GM21381 (cell line): Measurements from ENCODE around the gene C18orf32.
"Not testable (repeated sequence)": the region's sequence is repeated elsewhere in the genome, so short reads cannot be mapped to it uniquely, and the experiment has no call there.

Experiments
- ATAC-seq: cut with Tn5 transposase; IDR thresholded peaks from one replicate; pipeline ENCODE4 v1.9.1; 2021; ENCODE audit warnings: mild to moderate bottlenecking, moderate library complexity; ENCODE audit not compliant: unreplicated experiment

Gene C18orf32

DNA sequence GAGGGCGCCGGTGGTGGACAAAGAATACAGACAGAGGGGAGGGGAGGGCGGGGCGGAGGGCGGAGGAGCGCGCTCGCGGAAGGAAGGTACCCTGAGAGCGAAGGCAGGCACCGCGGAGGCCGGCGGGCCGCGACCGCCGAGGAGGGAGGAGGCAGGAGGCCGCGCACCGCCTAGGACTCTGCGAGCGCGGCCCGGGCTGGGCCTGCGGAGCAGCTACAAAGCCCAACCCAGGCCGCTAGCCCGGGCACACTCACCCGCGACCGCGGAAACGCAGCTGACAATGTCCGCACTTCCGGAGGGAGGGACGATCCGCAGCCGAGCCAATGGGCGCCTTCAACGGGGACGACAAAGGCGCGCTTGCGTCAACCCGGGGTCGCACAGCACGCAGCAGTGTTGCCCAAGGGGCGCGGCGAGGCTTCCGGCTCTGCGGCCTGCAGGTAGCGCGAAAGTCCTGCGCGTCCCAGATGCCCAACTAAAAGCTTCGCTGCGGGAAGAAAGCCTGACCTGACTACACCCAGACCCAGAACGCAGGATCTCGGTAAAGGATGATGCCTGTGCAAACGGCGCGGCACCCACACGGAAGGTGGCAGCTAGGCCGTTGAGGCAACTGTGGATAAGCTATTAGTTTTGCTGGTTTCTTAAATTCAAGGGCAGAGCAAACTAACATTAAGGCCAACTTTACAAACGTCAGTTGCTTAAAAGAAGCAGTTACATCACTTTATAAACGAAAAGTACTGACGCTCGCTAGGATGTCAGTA lies at the start of gene C18orf32:
Gene C18orf32 (minus strand): TSS at position 282 of the 758 bp plus-strand sequence. CDS start 3,486 bp downstream, outside the sequence.
- ATAC-seq, result peak; percentile 92

DNA sequence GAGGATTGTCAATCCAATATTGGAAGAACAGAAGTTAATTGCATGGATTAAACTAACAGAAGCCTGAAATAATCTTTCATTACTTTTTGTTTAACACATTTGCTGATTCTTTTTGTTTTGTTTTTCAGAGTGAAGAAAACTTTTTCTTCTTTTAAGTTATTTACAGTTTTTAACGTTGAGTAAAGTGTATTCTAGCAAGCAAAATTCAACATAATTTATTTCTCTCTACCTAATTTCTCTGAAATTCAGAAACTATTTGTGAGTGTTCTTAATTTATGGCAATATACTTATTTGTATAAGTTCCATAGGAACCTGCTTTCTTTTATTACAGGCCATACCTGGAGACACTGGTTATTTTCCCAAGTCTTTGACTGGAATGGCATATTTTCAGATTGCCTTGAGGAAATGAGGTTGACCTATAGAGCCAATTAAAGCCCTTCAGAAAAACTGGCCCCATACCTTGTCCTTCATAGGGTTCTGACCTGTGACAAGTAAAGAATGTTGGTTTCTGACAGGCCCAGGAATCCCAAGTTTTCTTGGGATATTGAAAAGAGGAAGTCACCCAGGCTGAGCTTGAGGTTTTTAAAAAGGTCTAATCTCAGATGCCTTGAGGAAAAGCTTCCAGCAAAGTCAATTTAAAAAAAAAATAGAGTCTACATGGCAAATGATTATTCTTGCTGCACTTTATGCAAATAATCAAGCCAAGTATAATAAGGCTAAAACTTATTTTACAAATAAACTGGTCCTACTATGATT lies 48.0 kb upstream of the C18orf32 start:
- no peak for ATAC-seq

DNA sequence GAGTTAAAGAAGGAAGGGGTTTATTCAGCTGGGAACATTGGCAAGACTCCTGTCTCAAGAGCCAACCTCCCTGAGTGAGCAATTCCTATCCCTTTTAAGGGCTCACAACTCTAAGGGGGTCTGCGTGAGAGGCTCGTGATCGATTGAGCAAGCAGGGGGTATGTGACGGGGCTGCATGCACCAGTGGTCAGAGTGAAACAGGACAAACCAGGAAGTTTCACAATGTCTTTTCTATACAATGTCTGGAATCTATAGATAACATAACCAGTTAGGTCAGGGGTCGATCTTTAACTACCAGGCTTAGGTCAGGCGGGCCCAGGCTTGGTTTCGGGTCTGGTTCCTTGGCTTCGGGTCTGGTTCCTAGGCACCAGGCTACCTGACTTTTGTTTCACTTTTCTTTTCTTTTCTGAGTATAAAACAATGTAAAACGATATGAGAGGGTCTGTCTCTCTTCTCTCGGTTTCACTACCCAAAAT lies 44.7 kb upstream of the C18orf32 start:
- no peak for ATAC-seq

DNA sequence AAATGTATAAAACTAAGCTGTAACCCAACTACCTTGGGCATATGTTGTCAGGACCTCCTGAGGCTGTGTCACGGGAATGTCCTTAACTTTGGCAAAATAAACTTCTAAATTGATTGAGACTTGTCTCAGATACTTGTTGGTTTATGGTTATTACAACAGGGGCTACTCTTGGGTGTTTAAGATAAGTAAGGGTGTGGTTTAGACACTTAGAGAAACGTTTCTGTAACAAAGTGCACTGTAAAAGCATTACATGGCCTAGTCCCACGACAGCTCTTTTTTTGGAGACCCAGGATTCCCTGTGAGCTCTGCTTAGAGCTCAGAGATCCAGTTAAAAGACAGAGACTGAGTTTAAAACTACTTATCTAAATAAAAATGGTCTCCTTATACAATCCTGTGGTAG lies 42.6 kb upstream of the C18orf32 start:
- ATAC-seq, result no peak

DNA sequence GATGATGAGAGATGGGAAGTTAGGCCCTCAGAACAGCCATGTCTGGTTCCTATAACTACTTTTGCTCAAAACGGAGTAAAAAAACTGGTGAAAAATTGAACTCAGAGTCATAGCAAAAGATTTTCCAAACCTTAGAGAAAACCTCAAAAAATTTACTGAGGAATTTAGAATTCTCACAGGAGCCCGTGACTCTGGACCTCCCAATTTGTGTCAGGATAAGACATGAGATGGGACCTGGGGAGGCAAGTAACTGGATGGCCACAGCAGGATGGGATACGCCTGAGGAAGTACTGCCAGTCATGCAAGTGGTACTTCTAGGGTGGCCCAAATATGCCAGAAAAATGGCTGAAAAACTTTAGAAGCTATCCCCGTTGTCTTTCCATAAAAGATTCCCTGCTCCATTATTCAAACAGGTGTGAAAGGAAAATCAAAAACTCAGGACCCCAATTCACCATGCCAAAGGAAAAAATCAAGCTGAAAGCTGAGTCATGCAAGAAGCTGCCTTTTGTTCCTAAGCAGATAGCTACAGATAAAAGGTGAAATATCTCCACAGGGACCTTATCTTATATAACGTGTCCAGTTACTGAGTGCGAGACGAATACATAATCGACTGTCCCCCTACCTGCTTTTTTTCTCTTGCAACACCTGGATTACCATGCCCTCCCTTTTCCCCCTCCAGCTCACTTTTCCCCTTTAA lies 40.7 kb upstream of the C18orf32 start:
- ATAC-seq, result no peak

DNA sequence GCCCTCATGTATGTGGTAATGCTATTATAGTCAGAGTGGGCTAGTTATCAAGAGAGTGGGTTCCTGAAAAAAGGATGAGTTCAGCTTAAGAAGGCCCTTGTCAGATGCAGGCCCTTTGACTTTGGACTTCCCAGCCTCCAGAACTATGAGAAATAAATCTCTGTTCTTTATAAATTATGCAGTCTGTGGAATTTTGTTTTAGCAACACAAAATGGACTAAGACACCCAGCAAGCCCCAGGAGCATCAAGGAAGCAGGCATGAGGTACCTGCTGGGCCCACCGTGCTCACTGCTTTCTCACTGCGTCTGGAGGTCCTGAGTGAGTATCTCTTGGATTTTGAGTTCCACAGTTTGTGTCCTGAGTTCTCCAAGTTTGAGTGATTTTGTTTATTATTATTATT lies 38.9 kb upstream of the C18orf32 start:
- ATAC-seq, result no peak

DNA sequence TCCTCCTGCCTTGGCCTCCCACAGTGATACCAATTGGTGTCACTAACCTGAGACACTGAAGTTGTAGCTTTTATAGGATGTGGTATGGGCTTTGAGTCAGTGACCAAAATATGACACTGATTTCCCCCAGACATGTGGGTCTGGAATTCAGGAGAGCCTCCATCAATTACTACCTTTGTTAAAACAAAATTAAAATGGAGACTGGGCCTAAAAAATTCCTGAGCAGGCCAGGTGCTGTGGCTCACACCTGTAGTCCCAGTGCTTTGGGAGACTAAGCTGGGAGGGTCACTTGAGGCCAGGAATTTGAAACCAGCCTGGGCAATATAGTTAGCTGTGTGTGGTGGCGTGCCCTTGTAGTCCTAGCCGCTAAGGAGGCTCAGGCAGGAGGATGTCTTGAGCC lies 37.9 kb upstream of the C18orf32 start:
- no peak for ATAC-seq

DNA sequence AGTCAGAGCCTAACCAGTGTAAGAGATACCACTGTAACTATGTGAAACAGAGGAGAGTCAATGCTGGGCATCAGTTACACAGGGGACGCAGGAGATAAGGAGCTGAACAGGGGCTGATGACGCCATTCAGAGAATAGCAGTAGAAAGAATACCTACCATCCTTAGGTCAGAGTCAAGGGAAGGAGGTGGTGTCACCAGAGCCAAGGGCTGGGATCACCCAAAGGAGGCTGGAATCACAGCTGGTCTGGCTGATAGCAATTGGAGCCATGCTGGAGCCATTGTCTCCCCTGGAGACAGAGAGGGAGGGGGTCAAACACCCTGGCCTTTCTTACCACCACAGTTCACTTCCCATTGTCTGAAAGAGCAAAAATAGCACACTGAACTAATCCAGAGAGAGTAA lies 37.3 kb upstream of the C18orf32 start:
- ATAC-seq, result no peak

DNA sequence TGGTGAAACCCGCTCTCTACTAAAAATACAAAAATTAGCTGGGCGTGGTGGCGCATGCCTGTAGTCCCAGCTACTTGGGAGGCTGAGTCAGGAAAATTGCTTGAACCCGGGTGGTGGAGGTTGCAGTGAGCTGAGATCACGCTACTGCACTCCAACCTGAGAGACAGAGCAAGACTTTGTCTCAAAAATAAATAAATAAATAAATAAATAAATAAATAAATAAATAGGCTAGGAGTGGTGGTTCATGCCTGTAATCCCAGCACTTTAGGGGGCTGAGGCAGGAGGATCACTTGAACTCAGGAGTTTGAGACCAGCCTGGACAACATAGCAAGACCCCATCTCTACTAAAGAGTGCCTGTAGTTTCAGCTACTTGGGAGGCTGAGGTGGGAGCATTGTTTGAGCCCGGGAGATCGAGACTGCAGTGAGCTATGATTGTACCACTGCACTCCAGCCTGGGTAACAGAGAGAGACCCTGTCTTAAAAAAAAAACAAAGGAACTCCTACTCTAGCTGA lies 36.6 kb upstream of the C18orf32 start:
- ATAC-seq, result not testable (repeated sequence)

DNA sequence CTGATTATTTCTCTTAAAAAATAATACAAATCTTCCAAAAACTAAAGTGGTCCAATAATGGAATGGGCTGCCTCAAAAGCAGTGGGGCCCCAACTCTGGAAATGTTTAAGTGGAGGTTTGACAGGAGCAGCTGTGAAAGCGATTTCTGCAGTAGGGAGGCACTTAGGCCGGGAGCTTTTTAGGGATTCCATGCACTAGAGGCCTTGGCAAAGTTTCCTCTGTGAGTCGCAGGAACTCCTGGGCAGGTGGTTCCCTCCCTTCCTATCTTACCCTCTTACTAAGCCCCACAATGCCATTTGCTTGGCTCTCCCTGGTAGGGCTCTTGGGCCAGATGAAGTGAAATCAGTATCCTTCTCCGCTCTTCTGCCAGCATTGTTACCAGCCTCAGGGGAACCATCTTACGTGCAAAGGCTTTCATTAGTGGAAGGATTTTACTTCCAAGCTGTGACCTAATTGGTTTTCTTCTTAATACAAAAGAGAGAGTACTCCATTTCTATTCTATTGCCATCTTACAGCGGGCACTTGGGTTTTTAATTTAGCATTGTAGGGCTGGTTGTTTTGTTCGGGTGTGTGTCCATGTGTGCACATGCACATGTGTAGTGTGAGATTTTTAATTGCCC lies 34.3 kb upstream of the C18orf32 start:
- ATAC-seq, result no peak

DNA sequence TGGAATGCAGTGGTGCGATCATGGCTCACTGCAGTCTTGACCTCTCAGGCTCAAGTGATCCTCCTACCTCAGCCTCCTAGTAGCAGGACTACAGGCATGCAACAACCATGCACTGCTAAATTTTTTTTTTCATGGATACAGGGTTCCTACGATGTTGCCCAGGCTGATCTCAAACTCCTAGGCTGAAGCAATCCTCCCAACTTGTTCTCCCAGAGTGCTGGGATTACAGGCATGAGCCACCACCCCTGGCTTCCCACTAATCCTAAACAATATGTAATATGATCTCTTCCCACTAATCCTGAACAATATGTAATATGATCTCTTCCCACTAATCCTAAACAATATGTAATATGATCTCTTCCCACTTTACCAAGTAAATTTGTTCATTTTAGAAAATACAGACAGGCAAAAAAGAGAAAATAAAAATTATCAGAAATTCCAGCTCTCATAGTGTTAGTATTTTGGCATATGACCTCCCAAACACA lies 33.7 kb upstream of the C18orf32 start:
- ATAC-seq, result no peak

DNA sequence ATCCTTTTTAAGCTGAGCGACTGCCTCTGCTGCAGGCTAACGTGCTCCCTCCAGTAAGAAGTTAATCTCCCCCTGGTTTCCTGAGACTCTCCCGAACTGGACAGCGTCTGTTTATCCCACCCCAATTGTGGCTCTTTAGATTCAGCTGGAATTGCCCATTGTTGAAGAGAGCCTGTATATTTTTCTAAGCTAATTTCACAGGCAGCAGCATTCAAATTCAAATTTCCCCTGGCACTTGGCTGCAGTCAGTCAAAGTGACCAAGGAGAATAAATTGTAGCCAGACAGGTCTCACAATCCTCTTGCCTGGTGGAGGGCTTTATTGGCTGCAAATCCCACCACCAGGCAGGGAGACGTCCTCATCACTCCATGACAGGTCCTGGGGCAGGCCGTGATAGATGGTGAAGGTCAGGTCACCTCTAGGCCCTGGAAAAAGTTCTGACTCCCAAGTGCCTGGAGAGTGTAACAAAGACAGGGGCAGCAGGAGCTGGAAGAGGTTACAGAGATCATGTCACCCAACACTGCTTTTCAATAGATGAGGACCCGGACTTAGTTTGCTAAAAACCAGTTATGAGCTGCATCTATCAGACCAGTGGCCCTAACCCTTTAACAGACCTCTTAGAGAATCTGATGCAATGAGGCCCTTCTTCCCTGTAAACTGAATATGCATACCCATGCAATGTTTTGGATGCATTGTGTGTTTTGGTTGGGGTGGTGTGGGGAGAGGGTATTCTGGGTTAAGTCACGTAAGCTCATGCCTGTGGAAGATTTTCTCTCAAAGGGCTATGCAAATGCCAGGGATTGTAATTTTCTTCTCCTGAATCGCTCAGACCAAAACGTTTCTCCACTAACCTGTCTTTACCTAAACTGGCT lies 32.3 kb upstream of the C18orf32 start:
- no peak for ATAC-seq

DNA sequence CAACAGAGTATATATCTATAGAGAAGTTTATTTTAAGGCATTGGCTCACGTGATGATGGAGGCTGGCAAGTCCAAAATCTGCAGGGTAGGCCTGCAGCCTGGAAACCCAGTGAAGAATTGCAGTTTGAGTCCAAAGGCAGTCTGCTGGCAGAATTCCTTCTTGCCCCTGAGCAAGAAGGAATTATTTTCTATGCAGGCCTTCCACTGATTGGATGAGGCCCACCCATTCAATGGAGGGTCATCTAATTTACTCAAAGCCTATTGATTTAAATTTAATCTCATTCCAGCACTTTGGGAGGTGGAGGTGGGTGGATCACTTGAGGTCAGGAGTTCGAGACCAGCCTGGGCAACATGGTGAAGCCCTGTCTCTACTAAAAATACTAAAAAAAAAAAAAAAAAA lies 30.4 kb upstream of the C18orf32 start:
- no peak for ATAC-seq

DNA sequence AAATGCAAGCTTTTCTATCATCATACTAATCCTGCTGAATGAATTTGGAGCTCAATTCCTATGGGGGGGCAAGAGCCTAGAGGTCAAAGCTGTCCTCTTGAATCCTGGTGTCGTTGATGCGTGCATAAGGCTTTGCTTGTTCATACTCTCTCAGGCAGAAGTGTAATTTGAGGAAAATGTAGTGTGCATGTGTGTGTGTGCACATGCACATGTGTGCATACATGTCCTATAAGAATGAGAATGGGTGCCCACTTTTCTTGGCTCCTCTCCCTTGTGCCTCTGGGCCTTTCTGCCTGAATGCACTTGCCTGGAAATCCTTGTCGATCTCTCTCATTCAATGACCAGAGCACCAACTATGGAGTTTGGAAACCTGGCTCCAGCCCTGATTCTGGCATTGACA lies 28.5 kb upstream of the C18orf32 start:
- no peak for ATAC-seq

DNA sequence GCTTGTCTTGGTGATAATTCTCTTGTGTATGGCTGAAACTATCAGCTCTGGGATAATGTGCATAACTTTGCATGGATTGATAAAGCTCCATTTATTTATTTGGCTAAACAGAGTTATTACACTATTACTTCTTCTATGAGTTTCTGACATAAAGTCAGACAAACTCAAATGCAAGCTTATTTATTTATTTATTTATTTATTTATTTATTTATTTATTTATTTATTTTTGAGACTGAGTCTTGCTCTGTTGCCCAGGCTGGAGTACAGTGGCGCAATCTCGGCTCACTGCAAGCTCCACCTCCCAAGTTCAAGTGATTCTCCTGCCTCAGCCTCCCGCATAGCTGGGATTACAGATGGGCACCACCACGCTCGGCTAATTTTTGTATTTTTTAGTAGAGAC lies 28.0 kb upstream of the C18orf32 start:
- not testable (repeated sequence) for ATAC-seq

DNA sequence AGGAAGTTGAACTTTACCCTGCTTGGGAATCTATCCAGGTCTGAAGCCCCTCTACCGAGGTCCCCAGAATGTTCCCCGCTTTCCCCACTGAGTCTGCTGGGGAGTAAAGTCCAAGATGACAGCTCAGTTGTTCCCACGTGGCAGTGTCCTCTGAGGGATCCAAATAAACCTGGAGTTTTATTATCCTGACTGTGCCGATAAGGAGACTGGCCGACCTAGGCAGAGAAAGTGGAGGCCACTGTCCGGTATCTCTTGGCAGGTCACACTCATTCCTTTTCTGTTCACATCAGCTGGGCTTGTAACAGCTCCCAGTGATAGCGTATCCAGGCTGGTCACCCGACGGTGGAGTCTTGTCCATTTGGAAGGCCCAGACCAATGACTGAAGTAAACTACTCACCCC lies 27.5 kb upstream of the C18orf32 start:
- ATAC-seq, result no peak

DNA sequence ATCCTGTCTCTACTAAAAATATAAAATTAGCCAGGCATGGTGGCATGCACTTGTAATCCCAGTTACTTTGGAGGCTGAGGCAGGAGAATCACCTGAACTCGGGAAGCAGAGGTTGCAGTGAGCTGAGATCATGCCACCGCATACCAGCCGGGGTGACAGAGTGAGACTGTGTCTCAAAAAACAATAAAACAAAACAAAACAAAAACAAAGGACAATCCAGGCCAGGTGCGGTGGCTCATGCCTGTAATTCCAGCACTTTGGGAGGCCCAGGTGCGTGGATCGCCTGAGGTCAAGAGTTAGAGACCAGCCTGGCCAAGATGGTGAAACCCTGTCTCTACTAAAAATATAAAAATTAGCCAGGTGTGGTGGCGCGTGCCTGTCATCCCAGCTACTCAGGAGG lies 25.8 kb upstream of the C18orf32 start:
- not testable (repeated sequence) for ATAC-seq

DNA sequence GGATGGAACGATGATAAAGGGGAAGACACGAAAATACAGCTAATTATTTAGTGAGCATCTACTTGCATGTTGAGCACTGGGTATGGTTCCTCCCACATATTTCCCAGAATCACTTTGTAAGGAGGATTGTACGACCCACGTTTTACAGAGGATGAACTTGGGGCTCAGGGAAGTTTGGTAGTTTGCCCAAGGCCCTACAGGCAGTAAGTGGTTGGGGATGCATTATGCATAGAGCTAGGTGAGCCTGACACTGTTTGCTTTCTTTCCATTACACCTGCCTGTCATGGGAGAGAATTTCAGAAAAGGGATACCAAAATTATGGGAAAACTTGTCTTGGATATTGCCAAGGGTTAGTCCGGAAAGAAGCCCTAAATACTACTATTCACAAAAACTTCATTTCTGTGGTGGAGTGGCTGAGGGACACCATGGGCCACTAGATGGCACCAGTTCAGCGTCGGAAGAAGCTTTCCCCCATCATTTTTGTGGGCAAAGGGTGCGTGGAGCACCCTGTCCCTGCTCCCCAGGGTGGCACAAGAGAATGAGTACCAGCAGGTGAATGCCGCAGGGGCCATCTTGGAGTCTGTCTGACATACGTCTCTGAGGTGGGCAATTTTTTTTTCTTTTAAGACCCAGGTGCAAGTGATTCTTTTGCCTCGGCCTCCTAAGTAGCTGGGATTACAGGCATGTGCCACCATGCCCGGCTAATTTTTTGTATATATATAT lies 23.5 kb upstream of the C18orf32 start:
- no peak for ATAC-seq

DNA sequence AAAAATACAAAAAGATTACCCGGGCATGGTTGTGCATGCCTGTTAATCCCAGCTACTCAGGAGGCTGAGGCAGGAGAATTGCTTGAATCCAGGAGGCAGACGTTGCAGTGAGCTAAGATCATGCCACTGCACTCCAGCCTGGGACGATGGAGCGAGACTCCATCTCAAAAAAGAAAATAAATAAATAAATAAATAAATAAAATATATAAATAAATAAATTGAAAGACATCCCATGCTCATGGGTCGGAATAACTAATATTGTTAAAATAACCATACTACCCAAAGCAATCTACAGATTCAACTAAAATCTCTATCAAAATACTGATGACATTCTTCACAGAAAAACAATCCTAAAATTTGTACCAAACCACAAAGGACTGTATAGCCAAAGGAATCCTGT lies 19.4 kb upstream of the C18orf32 start:
- not testable (repeated sequence) for ATAC-seq
